Kidney glomerular epithelial cell (primary cell): ENCODE data around the gene USP2.

ENCODE experiments used
- DNase-seq: peaks from one replicate; lab custom pipeline; 2025; lab: John Stamatoyannopoulos, UW

Gene USP2

GRCh38 chr11:119341222-119342022, 40.1 kb downstream of the USP2 start:
- no peak for DNase-seq

DNA sequence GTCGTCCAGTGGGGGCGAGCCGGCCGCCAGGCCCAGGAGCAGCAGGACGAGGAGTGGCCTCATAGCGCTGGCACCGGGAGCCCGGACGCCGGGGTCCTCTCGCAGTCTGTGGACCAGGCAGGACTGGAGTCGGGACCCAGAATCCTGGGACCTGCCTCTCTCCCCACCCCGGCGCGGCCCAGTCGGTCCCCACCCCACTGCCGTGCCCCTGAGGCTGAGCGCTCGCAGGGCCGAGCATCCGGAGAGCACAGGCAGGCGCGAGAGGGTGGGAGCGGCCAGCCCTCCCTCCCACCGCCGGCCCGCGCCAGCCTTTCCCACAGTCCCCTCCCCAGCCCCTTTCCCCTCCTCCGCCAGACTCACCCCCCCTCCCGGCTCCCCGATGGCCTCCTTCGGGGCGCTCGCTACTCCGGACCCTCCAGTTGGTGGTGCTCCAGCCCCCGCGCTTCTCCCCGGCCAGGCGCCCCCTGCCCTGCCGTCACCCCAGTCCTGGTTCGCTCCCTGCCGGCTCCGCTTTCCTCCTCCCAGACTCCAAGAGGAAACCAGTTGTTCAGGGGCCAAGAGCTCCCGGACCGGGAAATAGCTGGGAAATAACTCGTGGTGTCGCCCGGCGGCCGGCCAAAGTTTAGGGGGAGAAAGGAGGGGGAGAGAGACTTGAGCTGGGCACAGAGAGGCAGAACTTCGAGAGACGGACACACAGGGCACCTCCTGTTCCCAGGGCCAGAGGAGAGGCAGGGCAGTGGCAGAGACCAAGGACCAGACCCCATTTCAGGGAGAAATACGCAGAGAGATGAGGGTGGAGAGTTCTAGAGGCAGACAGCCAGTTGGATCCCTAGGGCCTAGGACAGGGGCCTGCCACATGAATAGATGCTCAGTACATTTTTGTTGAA, 40.9 kb downstream of the USP2 start, which contains the start of gene C1QTNF5:
C1QTNF5 (minus strand) TSS at position 549 of the 887 bp plus-strand sequence; CDS start at position 63, 486 bp downstream.
- DNase-seq, result no peak

DNA sequence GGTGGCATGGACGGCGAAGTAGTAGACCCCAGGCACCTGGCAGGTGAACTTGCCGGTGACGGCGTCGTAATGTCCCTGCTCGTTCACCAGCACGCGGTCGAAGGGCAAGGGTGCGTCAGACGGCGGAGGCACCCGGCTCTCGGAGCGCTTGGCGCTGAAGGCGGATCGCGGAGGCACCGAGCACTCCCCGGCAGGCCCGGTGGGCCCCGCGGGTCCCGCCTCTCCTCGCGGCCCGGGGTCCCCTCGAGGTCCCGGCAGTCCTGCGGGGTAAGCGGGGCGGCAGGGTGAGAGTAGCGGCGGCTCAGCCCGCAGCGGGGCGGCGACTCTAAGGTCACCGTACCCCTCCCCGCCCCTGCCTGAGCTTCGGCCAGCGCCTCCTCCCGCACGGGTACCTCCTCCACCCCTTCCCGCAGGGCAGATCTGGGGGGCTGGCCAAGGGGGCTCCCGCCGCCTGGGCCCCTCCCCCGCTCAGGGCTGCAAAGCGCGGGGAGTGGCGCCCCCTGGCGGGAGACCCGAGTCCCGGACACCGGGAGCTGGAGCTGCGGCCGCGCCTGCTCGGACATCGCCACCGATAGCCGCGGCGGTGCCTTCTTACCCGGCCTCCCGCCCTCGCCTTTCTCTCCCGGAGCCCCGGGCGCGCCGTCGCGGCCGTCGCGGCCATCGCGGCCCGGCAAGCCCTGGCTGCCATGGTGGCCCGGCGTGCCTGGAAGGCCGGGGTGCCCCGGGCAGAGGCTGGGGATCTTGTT, 41.7 kb downstream of the USP2 start:
- no peak for DNase-seq

DNA sequence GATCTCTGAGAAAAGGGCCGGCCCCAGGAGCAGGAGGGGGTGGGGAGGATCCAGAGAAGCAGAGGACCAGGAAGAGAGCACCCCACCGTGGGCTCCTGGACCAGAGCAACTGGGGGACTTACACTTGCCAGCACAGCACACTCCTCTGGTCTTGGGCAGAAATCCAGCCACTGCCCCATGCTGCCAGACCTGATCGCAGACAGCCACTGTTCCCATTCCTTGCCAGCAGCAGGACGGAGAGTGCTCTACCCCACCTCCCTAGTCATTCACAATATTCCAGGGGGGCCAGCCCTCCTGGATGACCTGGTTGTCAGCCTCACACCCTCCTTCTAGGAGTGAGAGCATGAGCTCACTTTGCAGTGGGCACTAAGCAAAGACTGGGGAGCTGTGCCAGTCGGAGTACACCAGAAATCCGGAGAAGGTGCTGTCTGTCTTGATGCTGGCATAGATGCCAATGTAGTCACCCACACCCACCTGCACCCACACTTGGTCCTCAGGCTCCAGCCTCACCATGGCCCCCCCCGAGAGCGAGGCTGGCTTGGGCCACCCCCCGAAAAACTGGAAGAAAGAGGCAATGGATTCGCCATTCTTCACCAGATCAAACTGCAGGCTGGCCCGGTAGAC, 42.4 kb downstream of the USP2 start:
- no peak for DNase-seq

DNA sequence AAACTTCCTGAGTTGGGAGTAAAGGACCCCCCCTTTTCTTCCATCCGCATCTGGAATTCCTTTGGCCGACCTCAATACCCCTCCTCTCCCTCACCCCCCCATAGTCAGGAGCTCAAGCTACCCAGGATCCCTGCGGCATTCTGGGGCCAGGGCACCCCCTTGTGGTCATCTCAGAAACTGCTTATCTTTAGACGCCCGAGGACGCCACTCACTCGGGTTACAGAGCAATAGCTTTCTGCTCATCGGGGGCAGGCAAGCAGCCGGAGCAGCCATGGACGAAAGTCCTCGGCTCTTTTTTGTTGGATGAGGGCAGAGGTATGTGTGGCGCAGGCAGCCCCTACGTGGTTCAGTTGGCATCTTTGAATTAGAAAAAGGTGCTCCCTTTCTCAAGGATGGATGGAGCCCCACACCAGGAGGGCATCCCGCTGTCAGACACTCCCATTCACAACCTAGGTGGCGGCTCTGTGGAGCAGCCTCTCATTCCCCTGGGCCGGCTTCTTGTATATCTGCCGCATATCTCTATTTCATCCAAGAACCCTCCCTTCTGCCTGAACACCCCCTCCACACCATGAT, 43.1 kb downstream of the USP2 start:
- peak; percentile 61 for DNase-seq

DNA sequence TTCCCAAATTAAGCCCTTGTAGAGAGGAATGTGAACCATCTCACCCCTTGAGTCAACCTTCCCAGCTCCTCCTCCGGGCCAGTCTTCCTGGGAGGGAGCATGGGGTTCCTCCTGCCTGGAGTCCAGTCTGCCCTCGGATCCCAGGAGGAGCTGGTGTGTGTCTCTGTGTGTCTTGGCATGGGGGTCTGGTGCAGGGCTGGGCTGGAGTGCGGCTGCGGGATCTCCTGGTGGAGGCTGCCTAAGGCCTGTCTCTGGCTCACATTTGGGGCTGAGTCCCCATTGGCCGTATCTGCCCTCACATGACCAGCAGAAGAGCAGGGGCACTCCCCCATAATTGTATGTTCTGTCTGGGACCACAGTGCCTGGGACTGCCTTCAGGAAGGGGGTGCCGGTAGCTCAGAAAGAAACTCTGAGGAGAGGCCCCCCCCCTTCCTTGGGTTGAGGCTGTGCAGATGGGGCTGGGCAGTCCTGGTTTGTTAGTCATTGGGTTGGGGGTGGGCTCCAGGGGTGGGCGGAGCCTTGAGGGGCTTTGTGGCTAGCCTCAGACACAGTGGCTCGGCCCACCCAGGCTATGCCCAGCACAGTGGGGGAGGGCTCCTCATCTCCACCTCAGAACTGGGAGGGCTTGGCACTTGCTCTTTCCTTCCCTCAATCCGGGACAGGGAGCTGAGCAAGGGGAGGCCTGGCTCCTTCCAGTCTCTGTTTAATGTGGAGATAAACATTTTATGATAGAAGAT, 43.7 kb downstream of the USP2 start:
- no peak for DNase-seq

GRCh38 chr11:119336744-119337469, 44.6 kb downstream of the USP2 start:
- no peak for DNase-seq

- DNase-seq, result no peak
Measured at GRCh38 chr11:119335655-119336543, 45.6 kb downstream of the USP2 start.

- DNase-seq, result no peak
Measured at GRCh38 chr11:119335091-119335654, 46.3 kb downstream of the USP2 start.

DNA sequence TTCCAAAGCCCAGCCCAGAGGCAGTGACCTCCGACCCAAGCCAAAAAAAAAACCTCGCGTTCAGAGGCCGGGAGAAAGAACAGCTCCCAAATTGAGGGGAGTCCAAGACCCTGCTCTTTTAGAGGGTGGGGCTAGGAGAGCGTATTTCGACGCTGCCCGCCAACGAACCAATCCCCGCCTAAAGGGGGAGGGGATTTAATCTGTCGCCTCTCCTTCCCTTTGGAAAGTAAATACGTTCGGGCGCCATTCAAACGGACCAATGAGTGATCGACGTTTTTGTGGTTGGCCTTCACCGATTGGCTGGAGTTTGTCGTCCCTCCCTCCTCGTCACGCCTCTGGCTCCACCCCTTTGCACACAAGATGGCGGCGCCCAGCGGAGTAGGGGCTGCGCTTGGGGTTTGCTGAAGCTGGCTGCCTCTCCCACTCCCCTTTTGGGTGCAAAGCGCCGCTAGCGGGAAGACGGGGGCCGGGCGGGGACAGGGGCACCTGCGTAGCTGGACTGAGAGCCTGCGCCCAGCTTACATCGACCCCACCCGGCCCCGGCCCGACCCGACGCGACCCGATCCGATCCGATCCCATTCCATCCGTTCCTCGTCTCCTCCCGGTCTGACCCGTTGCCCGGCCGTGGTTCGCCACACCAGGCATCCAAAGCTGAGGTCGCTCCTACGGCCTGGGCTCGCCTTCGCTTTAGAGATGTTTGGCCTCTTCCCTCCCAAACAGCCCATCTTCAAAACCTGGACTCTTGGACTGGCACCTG, 47.1 kb downstream of the USP2 start, which contains the start of gene RNF26:
RNF26 (plus strand) TSS at position 354 of the 757 bp plus-strand sequence. CDS start 596 bp downstream, outside the sequence.
- DNase-seq, result peak; percentile 95

DNA sequence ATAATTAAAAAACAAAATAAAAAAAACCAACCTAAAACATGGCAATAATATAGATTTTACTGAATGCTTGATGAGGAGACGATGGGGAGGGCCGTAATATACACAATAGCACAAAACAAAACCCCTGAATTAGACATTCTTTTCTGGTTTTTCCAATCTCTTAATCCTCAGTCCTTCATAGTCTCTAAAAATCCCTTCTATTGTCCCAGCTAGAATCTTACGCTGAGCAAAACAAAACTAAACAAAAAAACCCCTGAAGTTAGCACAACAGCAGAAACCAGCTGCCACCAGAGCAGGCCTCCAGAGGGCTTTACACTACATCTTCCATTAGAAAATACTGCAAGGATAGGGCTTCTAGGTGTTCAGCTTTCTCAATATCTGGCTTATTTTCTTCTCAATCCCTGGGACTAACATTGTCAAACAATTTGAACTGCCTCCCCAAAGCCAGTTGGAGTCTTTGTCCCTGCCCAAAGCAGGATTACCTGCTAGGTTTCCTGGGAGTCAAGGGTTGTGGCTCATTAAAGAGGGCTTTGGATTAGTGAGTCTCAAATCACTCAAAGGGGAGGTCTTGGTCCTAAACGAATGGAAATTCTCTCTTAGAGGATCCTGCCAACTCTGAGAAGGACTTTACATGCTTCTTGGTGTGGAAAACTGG, 49.3 kb downstream of the USP2 start:
- no peak for DNase-seq

- no peak for DNase-seq
Measured at GRCh38 chr11:119330237-119330636, 51.3 kb downstream of the USP2 start.

DNA sequence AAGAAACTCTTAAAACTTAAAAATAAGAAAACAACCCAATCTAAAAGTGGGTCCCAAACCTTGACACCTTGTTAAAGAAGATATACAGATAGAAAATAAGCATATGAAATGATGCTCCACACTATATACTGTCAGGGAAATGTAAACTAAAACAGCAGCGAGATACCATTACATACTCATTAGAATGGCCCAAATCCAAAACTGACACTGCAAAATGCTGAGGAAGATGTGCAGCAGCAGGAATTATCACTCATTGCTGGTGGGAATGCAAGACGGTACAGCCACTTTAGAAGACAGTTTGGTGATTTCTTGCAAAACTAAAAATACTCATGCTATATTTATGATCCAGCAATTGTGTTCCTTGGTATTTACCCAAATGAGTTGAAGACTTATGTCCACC, 52.2 kb downstream of the USP2 start:
- DNase-seq, result no peak

DNA sequence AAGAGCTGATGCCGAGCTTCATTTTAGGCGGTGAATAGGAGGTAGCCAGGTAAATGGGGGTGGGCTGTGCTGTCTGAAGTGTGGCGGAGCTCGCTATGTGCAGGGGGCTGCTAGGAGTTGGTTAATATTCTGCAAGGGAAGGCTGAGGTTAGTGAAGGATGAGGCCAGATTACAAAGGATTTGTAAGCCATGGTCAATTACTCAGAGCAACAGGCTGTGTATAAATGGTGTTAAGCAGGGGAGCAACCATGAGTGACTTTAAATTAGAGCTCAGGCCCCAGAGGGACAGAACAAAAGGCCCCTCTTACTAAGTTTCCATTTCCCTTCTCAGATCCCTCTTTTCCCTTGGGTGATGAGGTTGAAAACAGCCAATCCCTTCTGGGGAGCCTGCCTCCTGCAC, 57.3 kb downstream of the USP2 start:
- no peak for DNase-seq

- peak; percentile 62 for DNase-seq
Measured at GRCh38 chr11:119323532-119324033, 57.9 kb downstream of the USP2 start.

GRCh38 chr11:119322921-119323531, 58.5 kb downstream of the USP2 start:
- no peak for DNase-seq

DNA sequence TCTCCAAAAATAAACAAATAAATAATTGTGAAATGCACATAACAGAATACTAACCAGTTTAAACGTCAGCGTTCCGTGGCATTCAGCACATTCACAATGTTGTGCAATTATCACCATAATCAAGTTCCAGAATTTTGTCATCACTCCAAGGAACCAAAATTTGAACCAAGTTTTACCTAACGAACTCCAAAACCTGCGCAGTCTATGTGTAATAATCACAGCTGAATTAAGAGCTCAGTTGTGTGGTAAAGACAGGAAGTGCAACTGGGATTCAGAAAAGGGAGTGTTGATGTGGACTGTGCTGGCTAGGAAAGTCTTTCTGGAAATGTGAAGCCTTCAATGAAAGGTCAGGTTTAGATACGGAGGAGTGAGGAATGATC, 59.1 kb downstream of the USP2 start:
- no peak for DNase-seq
